ENCODE results near the gene SLC35F3.

GRCh38 chr1:234162661-234163060, 258.2 kb downstream of the SLC35F3 start:
- TF ChIP-seq REST (IDR thresholded peaks at IDR 0.05) (no peak), CTCF (IDR thresholded peaks at IDR 0.05; ENCODE audit: low read depth, low read length, missing input control) (no peak), GABPA (IDR thresholded peaks at IDR 0.05 in 1 of 2, conservative IDR thresholded peaks at IDR 0.05 in 1 of 2) (no peak), FOXA1 (IDR thresholded peaks at IDR 0.05) (no peak), ZBTB33 (IDR thresholded peaks at IDR 0.05) (no peak), YY1 (IDR thresholded peaks at IDR 0.05) (no peak), RXRA (IDR thresholded peaks at IDR 0.05) (no peak), JUND (IDR thresholded peaks at IDR 0.05) (no peak), SP1 (IDR thresholded peaks at IDR 0.05) (no peak), ATF3 (IDR thresholded peaks at IDR 0.05) (no peak), MAX (IDR thresholded peaks at IDR 0.05) (no peak), RAD21 (IDR thresholded peaks at IDR 0.05) (no peak), EGR1 (IDR thresholded peaks at IDR 0.05; ENCODE audit: low read depth in 2 of 2) (no peak), HNF4A (conservative IDR thresholded peaks at IDR 0.05) (no peak)
